Endometrial microvascular endothelial cells (primary cell): Measurements from ENCODE around the gene ATP6V0E1. TPM values are rescaled to one million over a fixed set of nuclear protein-coding genes. Genes with fewer than 3 reads are reported as not detected.
"Not testable (repeated sequence)": the region's sequence is repeated elsewhere in the genome, so short reads cannot be mapped to it uniquely, and the experiment has no call there.

ENCODE experiments used
- in situ Hi-C: cut with HindIII; loops from 2 replicates; pipeline ENCODE4 v1.10.0; 2017; ENCODE audit warnings: low sequenced_read_pairs, low pct_unique_long_range_greater_than_20kb; ENCODE audit errors: inconsistent ontology term
- total RNA-seq: library from RNA; depleted of rRNA; stranded (reverse); fragments of >200 nt; gene quantifications from one replicate; pipeline ENCODE4 v1.2.3, GENCODE V29; 2015; ENCODE audit errors: inconsistent ontology term

Gene ATP6V0E1
- total RNA-seq, 1 donor from 2014 or later = 214 TPM

- in situ Hi-C loops = no loop called here
Measured at GRCh38 chr5:173055042-173055721, 71.6 kb downstream of the ATP6V0E1 start.

DNA sequence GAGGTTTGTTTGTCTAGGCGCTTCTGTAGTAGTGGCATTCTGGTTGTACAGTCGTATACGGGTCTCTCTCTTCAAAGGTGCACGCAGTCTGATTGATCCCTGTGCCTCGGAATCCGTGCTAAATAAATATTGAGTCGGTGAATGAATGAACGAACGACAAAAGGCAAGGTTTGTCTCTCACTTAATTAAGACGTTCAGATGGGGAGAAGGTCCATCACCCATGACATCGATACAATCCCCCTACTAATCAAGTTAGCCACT is 72.1 kb downstream of the ATP6V0E1 start:
- in situ Hi-C loops = no loop called here

- in situ Hi-C loops = no loop called here
Measured at GRCh38 chr5:173055983-173056782, 72.6 kb downstream of the ATP6V0E1 start, which contains the start of gene CREBRF. Gene CREBRF, plus strand, starts transcription at chr5:173056352. Its CDS starts 24,424 bp downstream, at chr5:173080776.

GRCh38 chr5:173056783-173057061 is 73.2 kb downstream of the ATP6V0E1 start:
- in situ Hi-C loops = no loop called here

GRCh38 chr5:173057062-173057924 is 73.7 kb downstream of the ATP6V0E1 start:
- in situ Hi-C loops = no loop called here

GRCh38 chr5:173062141-173062540 is 78.6 kb downstream of the ATP6V0E1 start:
- in situ Hi-C loops = no loop called here

GRCh38 chr5:173065155-173065554 is 81.6 kb downstream of the ATP6V0E1 start:
- in situ Hi-C loops = no loop called here

DNA sequence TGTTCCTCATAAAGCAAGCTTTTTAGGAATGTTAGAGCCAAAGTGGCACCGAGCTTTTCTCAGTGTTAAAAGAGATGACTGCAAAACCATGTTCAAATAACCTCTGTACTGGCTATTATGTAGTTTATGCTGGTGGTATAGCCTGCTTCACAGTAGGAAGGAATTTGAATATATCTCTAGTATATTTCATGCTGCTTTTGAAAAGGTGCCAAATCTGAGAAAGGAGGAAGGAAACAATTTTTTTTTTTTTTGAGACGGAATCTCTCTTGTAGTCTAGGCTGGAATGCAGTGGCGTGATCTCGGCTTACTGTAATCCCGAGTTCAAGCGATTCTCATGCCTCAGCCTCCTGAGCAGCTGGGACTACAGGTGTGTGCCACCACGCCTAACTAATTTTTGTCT is 86.1 kb downstream of the ATP6V0E1 start:
- in situ Hi-C loops = no loop called here

- in situ Hi-C loops = no loop called here
Measured at GRCh38 chr5:173075137-173075843, 91.7 kb downstream of the ATP6V0E1 start.

GRCh38 chr5:173075970-173076369 is 92.4 kb downstream of the ATP6V0E1 start:
- in situ Hi-C loops = no loop called here

DNA sequence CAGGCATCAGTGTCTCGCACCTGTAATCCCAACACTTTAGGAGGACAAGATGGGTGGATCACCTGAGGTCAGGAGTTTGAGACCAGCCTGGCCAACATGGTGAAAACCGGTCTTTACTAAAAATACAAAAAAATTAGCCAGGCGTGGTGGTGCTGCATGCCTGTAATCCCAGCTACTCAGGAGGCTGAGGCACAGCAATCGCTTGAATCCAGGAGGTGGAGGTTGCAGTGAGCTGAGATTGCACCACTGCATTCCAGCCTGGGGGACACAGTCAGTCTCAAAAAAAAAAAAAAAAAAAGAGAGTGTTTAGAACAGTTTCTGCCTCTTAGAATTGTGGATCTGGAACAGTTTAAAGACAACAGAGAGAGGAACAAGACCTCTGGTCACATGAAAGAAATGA is 92.9 kb downstream of the ATP6V0E1 start:
- in situ Hi-C loops = not testable (repeated sequence)

DNA sequence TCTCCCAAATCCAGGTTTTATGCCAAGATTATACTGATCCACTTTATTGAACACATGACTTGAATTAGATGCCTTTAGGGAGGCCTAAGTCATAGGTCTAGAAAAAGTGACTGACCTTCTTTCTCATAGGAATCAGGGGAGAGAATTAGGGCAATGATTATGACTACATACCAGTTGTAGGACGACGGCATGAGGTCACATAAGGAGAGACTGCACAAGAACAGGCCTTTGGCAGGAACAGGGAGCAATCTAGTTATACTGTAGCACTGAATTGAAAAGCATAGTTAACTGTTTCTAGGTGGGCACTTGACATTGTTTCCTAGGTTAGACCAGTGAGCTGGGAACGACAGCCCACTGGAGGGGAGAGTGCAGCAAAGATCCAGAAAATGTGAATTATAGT is 95.3 kb downstream of the ATP6V0E1 start:
- in situ Hi-C loops = no loop called here

Other genes starting within 250 kb of the ATP6V0E1 start
- gene DUSP1, start 212.6 kb upstream of the ATP6V0E1 start, total RNA-seq = 143 TPM
- gene ERGIC1, start 149.5 kb upstream of the ATP6V0E1 start, total RNA-seq = 129 TPM
- gene RPL26L1, start 24.3 kb upstream of the ATP6V0E1 start, total RNA-seq = 59.2 TPM
- 5.2 TPM for gene CREBRF, start 72.6 kb downstream of the ATP6V0E1 start, total RNA-seq
- 24.2 TPM for gene BNIP1, start 160.8 kb downstream of the ATP6V0E1 start, total RNA-seq